HTERT RPE-1 (cell line): Measurements from ENCODE around the gene BEAN1.
"Not testable (repeated sequence)": the region's sequence is repeated elsewhere in the genome, so short reads cannot be mapped to it uniquely, and the experiment has no call there.

Source experiments
- in situ Hi-C: fragments of 300-500 bp; cut with MboI; formaldehyde crosslinking; loops from 4 replicates; pipeline ENCODE4 v1.14.3; 2020; ENCODE audit warnings: low sequenced_read_pairs

The BEAN1 gene

DNA sequence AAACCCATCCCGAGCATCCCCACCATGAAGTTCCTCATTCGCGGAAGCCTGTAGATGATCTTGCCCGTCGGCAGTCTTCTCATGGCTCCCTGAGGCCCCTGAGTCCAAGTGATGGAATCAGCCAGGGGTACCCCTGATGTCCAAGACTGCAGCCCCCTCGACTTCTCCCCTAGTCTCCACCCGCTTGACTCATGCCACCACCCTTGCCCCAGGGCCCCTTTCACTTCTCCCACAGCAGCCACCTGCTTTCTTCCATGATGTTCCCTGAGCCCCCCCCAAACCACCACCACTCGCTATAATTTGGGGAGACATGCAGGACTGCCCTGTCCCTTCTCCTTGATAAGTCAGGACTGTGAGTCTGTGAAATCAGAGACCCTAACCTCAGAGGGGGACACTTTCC, 11.4 kb downstream of the BEAN1 start:
- in situ Hi-C loops, result no loop called here

DNA sequence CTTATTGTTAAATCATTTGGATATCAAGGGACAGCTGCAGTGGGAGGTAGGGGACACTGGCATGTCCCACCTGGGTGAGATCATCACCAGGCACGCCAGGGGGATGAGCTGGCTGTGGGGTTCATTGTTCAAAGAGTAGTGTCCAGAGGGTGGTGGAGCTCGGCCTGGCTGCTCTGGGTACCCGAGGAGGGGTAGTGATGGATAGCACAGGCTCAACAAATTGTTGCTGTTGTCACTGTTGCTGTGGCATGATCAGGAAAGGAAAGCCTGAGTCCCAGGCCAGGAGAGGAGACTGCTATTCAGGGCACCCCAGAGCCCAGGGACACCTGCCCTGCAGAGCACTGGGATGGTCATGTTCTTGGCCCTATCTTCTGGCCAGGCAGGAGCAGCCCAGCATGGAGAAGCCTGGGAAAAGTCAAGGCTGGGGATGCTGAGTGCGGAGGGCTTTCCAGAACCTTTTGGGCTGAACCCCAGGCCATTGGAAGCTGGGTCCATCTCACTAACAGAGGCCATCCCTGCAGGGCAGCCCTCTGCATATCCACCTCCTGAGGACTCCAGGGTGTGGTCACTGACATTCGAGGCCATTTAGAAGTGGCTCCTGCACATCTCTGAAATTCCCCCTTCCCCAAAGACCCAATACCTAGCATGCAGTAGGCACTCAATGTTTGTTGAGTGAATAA, 12.1 kb downstream of the BEAN1 start:
- in situ Hi-C loops, result no loop called here

DNA sequence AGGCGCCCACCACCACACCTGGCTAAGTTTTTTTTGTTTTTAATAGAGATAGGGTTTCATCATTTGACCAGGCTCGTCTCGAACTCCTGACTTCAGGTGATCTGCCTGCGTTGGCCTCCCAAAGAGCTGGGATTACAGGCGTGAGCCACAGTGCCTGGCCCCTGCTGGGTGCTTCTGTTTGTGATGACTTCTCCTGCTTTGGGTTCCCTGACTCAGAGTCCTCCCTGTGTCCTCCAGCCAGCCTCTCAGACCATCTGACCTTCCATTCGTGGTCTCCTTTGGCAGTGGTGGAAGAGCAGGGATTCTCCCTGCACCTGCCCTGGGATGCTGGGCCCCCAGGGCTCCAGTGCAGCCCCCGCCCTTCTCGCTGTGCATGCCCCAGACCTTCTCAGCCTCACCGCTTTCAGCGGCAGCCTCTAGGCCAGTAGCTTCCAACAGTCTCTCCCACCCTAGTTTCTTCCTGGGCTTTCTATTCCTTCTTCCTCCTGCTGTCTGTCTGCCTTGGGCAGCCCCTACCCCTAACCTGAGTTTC, 13.2 kb downstream of the BEAN1 start:
- in situ Hi-C loops, result no loop called here

DNA sequence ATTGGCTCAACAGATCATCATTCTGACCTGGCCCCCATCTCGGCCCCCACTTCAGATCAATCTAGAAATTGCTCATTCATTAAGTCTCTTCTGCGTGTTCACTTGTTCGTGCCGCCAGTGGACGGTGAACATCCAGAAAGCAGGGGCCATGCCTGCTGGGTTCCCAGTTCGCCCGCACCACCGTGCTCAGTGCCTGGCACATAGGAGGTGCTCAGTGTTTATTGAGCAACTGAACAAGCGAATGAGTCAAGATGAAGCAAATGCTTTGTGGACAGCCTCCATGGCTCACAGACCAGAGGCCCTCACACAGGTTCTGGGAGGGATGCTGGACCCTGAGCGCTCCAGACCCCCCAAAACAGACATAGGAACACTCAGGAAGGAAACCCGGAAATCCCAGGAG, 13.9 kb downstream of the BEAN1 start:
- in situ Hi-C loops, result no loop called here

DNA sequence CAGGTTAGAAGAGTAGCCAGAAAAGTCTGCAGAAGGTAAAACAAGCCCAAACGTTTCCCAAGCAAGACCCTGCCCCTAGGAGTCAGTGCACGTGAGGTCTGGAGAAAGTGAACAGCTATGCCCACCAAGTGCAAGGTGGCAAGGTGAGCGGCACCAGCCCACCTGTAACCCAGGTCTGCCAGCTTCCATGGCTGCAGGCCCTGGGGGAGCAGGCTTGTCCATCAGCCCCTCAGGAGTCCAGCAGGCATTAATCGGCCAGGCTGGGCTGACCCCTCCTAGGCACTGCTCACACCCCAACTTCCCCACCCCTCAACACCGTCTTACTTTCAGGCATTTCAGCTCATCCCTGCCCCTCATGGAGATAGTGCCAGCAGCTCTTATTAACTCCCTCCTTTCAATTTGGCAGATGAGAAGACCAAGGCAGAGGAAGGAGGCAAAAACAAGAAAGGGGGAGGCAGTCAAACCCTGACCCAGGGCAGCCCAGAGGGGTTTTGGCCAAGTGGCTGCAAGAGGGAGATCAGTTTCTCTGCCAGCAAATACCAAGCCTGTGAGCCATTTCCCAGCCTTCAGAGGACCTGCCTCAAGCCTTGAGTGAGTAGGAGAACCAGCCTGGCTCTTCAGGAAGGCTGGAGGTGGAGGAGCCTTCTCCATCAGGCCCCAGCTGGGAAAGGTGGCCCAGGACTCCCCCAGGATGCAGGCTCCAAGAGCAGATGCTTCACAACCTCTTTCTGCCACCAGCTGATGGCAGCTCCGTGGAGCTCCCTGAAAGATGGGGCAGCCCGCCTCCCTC, 14.7 kb downstream of the BEAN1 start:
- in situ Hi-C loops, result no loop called here

DNA sequence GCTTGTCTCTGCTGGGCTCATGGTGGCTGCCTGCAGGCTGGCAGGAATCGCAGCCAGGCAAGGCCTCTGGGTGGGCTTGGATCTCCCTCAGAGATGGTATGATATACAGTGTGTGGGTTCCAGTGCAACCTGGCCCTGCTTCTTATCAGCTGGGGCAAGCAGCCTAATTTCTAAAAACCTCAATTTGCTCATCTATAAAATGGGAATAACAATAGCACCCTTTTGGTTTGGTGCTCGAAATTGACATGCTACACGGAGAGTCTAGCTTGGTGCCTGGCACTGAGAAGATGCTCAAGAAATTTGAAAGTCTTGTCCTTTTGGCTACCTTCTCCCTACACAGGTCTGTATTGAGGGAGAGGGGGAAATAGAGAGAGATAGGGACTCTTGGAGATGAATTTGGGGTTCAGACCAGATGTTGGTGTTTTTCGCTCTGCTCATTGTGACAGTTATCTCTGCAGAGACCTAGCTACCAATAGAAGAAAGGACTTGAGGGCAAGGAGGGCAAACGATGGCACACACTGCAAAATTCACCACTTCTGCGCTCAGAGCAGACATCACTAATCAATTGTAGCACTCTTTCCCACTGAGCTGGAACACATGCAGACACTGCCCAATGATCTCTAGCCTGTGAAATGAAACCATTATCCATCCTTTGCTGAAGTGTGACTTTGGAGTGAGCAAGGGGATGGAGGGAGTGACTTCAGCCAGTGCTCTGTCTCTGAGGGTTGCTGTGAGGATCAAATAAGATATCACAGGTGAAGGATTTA, 15.6 kb downstream of the BEAN1 start:
- in situ Hi-C loops, result no loop called here

DNA sequence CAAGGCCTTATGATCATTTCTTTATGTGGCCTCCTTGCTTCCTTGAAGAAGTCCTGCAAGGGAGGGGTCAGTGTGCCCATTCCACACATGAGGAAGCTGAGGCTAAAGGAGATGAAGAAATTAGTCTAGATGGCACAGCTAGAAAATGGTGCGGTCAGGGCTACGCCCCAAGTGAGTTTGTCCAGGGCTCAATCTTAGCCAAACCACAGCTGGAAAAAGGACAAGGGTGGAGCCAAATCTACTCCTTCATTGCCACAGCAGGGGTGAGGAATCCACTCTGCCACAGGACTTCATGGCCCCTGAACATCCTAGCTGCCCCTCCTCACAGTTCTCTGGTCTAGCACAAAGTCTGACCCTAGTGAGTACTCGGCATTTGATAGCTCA, 16.2 kb downstream of the BEAN1 start:
- in situ Hi-C loops, result no loop called here

DNA sequence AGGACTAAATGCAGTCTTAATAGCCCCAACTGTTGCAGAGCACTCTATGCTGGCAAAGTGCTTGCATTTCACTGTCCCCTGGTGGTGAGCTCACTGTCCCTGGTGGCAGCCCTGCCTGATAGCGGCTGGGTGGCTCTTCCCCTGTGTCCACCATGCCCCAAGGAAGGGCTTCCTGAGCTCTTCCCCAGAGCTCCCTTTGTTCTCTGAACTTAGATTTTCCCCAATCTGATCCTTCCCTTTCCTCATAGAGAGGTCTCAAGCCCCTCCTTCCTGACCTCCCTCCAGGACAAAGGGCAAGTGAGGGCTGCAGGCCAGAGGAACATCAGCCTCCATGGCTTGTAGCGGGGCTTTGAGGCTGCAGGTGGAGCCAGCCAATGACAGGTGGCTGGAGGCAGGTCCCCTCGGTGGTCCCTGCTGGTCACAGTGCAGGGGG, 17.0 kb downstream of the BEAN1 start:
- in situ Hi-C loops, result no loop called here

DNA sequence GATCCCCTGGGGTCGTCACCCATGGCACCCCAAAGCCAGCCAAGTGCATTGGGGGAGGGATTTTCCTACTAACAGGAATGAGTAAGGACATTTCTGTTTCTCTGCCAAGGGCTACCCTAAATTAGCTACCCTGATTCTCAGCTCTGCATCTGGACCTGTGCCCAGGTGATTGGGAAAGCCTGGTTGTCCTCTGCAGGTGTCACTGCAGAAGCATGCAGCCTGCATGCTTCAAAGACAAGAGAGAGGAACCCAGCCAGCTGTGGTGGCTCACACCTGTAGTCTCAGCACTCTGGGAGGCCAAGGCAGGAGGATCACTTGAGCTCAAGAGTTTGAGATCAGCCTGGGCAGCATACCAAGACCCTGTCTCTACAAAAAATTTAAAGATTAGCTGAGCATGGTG, 19.6 kb downstream of the BEAN1 start:
- in situ Hi-C loops, result no loop called here

DNA sequence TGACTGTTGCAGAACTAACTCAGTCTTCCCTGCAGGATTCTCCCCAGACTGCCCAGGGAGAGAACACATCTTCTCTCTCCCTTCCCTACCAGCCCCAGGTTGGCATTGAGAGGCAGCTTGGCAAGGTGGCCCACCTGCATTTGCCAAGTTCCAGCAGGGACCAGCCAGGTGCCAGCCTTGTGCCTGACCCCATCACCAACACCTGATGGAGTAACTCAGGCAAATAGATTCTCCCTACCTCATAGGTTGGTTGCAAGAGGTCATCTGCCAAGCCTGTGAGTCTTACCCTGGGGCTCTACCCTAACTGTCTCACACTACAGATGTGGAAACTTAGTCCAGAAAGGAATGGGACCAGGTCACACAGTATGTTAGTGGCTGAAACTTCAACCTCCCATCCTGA, 20.4 kb downstream of the BEAN1 start:
- in situ Hi-C loops, result no loop called here

DNA sequence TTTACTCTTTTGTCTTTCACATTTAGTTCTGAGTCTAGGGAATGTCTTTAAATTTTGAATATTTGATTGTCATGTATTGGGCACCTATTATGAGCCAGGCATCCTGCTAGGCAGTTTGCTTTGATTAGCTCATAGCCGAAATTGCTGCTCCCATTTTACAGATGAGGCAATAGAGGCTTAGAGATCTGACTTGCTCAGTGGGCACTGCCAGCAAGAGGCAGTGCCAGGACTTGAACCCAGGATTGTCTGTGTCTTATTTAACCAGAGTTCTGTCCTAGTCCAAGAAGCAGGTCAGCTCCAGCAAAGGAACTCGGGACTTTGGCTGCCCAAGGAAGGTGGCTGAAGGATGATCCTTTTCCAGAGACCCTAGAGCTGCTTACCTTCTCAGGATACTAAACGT, 24.5 kb downstream of the BEAN1 start:
- in situ Hi-C loops, result no loop called here

DNA sequence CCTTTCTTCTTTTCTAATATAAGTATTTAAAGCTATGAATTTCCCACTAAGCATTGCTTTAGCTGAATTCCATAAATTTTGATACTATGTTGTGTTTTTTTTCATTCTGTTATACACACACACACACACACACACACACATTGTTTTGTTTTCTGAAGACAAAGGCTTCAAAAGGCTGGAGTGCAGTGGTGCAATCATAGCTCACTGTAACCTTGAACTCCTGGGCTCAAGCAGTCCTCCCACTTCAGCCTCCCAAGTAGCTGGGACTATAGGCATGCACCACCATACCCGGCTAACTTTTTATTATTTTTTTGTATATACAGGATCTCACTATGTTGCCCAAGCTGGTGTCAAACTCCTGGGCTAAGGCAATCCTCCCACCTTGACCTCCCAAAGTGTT, 26.1 kb downstream of the BEAN1 start:
- in situ Hi-C loops, result not testable (repeated sequence)

DNA sequence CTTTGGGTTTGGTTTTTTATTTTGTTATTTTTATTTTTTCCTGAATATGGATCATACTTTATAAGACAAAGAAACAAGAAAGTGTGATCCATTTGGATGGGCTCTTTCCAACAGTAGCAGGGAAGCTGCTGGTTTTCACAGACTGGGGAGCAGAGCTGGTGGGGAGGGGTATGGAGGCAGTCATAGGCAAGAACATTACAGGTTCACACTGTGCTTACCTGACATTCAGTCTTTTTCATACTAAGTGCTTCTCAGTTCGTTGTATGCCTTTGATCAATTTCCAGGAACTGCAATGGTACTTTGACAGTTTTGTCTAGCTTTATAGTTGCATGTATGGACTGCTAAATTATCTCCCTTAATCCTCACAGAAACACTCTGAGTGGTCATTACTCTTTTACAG, 27.7 kb downstream of the BEAN1 start:
- in situ Hi-C loops, result no loop called here

DNA sequence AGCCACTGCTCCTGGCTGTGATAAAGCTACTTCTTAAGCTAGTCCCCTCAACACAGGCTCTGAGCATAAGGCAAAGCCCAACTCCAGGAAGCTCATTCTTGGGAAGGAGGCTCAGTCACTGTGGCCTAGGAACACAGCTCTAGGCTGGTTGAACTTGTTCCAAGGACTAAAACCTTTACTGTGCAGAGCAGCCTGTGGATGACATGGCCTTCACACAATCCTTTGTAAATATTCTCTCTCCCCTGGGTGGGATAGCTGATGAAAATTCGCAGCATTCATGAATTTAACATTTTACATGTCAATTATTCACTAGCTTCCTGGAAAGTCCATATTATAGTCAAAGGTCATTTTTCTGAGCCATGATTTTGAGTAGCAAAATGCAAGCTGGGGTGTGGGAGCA, 28.9 kb downstream of the BEAN1 start:
- in situ Hi-C loops, result no loop called here

DNA sequence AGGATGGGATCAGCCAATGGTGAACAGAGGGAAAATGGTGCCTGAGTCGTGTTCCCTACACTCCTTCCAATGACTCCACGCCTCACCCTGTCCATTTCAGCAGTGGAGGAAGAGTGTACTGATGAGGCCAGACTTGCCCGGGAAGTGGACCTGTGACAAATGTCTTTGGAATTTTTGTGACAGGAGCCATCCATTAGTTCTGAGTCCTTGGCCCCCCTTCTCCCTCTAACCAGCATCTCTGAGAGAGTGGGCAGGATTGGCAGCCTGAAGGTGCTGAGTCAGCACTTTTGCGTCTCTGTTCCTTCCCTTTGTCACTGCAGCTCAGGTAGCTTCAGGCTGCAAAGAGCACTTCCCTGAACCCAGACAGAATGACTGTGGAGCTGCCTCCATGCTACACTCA, 30.8 kb downstream of the BEAN1 start:
- in situ Hi-C loops, result no loop called here

DNA sequence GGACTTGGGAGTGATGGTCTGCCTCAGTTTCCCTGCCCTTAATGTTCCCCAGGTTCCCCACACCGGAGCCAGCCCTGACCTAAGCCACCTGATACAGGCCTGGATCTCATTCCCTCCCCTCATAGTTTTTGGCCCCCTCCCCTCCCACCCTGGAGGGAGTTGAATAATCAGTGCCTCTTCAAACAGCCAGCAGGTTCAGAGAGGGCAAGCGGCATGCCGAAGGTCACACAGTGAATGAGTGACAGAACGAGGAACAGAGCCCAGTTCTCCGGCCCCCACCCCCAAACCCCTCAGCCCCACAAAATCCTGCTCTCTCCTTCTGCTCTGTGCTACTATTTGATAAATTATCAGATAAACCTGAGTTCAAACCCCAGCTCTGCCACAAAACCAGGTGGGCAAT, 31.2 kb downstream of the BEAN1 start:
- in situ Hi-C loops, result no loop called here

DNA sequence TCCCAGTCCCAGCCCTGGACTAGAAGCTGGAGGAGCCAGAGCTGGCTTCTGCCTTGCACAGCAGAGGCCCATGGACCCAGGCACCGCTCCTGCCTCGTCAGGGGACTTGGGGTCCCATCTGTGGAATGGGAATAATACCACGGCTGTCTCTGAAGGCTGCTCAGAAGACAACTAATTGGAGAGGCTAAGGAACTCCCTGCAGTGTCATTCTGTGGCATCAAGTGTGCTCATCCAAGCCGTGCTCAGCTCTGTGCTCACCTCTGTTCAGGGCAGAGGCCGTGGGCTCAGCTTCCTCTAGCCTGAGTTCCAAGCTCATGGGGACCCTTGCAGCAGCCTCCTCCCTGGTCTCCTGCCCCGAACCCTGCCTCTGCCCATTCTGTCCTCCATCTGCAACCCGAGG, 31.8 kb downstream of the BEAN1 start:
- in situ Hi-C loops, result no loop called here

DNA sequence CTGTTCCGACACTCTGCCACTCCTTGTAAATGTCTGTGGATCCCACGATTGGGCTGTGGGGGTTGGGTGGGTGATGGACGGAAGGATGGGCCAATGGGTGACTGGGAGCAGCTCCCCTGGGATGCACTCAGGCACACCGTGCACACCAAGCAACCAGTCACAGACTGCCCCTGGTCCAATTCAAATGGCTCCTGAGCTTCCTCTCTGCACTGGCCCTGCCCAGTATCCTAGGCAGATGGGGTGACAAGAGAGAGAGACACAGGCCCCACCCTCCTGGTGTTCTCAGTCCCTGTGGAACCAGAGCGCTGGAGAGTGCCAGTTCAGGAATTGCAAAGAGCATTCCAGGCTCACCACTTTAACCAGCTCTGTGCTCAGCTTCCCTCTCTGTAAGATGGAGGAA, 32.8 kb downstream of the BEAN1 start:
- in situ Hi-C loops, result no loop called here

DNA sequence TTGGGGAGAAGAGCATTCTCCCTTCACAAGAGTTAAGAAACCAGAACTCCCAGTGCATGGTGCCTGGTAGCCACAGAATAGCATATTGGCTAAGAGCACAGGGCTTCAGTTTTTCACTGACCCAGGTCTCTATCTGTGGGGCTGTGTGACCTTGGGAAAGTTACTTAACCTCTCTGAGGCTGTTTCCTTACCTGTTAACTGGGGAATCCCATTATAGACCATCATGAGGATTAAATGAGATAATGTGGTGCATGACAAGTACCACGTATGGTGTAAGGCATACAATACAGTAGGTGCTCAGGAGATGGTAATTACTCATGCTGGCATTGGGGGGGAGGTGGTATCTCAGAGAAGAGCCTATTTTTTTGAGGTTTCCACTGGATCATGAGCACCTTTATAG, 33.6 kb downstream of the BEAN1 start:
- in situ Hi-C loops, result no loop called here

DNA sequence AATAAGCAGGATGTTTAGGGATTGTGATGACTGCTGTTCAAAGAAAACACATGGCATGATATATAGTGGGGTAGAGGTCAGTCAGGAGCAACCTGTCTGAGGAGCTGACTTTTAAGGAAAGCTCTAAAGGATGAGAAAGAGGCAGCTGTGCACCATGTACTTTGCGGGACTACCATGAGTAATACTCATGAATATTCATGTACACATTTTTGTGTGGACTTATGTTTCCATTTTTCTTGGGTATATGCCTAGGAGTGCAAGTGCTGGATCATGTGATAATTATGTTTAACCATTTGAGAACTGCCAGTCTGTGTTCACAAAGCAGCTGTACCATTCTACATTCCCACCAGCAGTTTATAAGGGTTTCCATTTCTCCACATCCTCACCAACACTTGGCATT, 35.8 kb downstream of the BEAN1 start:
- in situ Hi-C loops, result no loop called here

DNA sequence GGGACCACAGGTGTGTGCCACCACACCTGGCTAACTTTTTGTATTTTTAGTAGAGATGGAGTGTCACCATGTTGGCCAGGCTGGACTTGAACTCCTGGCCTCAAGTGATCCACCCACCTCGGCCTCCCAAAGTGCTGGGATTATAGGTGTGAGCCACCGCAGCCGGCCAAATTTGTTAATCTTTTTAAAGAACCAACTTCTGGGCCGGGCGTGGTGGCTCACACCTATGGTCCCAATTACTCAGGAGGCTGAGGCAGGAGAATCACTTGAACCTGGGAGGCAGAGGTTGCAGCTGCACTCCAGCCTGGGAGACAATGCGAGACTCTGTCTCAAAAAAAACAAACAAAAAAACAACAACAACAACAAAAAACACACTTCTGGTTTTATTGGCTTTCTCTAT, 38.9 kb downstream of the BEAN1 start:
- in situ Hi-C loops, result not testable (repeated sequence)

DNA sequence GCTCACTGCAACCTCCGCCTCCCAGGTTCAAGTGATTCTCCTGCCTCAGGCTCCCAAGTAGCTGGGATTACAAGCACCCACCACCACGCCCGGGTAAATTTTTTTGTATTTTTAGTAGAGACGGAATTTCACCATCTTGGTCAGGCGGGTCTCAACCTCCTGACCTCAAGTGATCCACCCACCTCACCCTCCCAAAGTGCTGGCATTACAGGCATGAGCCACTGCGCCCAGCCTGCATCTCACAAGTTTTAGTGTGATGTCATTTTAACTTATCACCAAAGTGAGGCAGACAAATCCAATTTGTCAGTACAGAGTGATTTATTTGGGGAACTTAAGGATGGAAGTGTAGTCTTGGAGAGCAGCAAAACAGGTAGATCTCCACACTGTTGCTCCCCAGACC, 39.5 kb downstream of the BEAN1 start:
- in situ Hi-C loops, result not testable (repeated sequence)
